ENCODE data around the gene TMEM30A.

DNA sequence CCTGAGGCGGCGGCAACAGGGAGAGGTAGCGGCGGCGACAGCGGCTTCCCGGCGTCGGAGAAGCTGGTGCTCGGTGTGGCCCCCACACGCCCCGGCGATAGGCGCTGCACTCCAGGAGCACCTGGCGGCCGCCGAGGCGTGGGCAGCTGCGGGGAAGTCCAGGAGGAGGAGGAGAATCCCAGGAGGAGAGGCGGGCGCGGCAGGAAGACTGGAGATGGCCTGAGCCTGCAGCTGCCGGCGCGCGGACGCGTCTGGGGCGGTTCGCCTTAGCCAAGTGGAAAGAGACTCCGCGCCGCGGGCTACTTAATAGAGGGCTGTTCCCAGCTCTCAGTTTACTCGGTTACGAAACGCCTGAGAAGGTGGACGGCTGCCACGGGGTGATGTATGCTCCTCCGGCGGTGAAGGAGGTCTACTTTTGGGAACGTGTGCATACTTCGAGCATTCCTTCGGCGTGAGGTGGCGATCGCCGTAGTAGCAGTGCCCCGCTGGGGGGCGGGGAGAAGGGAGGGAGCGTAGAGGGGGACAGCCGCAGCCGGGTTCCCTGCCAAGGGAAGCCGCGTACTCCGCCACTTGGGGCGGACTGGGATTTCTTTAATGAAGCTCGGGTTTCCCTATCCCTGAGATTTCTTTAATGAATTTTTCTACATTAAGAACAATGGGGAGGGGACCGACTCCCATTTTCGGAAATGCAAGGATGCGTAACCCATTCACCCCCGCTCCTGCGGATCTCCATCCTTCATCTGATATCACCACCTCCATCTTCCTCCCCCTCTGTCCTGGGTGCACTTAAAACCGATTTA, 78.6 kb downstream of the TMEM30A start, which contains the start of gene COL12A1:
- TF ChIP-seq, protein P1, sequence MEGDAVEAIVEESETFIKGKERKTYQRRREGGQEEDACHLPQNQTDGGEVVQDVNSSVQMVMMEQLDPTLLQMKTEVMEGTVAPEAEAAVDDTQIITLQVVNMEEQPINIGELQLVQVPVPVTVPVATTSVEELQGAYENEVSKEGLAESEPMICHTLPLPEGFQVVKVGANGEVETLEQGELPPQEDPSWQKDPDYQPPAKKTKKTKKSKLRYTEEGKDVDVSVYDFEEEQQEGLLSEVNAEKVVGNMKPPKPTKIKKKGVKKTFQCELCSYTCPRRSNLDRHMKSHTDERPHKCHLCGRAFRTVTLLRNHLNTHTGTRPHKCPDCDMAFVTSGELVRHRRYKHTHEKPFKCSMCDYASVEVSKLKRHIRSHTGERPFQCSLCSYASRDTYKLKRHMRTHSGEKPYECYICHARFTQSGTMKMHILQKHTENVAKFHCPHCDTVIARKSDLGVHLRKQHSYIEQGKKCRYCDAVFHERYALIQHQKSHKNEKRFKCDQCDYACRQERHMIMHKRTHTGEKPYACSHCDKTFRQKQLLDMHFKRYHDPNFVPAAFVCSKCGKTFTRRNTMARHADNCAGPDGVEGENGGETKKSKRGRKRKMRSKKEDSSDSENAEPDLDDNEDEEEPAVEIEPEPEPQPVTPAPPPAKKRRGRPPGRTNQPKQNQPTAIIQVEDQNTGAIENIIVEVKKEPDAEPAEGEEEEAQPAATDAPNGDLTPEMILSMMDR (IDR thresholded peaks at IDR 0.05; ENCODE audit: extremely low read depth in 1 of 2, insufficient read depth in 1 of 2, low read depth in 1 of 2, low read length in 2 of 2), result no peak
- peak; percentile 53 for TF ChIP-seq POLR2AphosphoS5 (IDR thresholded peaks at IDR 0.05; ENCODE audit: insufficient read depth, low read depth, low read length)

Data from endothelial cell of umbilical vein (primary cell).